K562 (cell line): ENCODE measurements around the gene RBAK. TPM values are rescaled to one million over a fixed set of nuclear protein-coding genes. Genes with fewer than 3 reads are reported as not detected.

ENCODE experiments used
- ETS2 ChIP-seq: IDR thresholded peaks from 2 replicates; pipeline ENCODE4 v1.6.1; 2016; ENCODE audit warnings: borderline replicate concordance, missing genetic modification characterization, mild to moderate bottlenecking, moderate library complexity, missing compliant biosample characterization; ENCODE audit not compliant: poor library complexity, severe bottlenecking
- GATAD2A ChIP-seq: fragments of 450-650 bp; IDR thresholded peaks from 2 replicates; pipeline ENCODE4 v1.6.1; 2017
- HCFC1 ChIP-seq: IDR thresholded peaks from 2 replicates; pipeline ENCODE4 v1.6.1; 2012; ENCODE audit warnings: low read depth, low read length, improper control_type of control experiment
- KLF13 ChIP-seq: fragments of 450-650 bp; IDR thresholded peaks from 2 replicates; pipeline ENCODE4 v1.6.1; 2016; ENCODE audit warnings: missing genetic modification characterization, low read depth, mild to moderate bottlenecking, missing compliant biosample characterization, moderate library complexity, borderline replicate concordance
- MEF2D ChIP-seq: conservative IDR thresholded peaks from 2 replicates; pipeline ENCODE4 v1.6.1; 2016; ENCODE audit warnings: low read depth, missing genetic modification characterization, missing compliant biosample characterization
- NRF1 ChIP-seq, 2 experiments: fragments of 450-650 bp; IDR thresholded peaks in 1 of 2; conservative IDR thresholded peaks in 1 of 2; 2 replicates each; pipeline ENCODE4 v1.6.1; 2014; ENCODE audit warnings: mild to moderate bottlenecking in 2 of 2
- POLR2A ChIP-seq: fragments of 450-650 bp; conservative IDR thresholded peaks from 2 replicates; pipeline ENCODE4 v1.6.1; 2016
- POLR2B ChIP-seq: fragments of 450-650 bp; IDR thresholded peaks from 2 replicates; pipeline ENCODE4 v1.6.1; 2018; ENCODE audit warnings: low read depth; ENCODE audit not compliant: partially characterized antibody
- PRDM10 ChIP-seq: fragments of 450-650 bp; IDR thresholded peaks from 2 replicates; pipeline ENCODE4 v1.6.1; 2018; ENCODE audit not compliant: partially characterized antibody
- PURB ChIP-seq: sonication (generic); formaldehyde crosslinking; IDR thresholded peaks from 2 replicates; pipeline ENCODE4 v1.9.0; 2021; ENCODE audit warnings: low read depth, mild to moderate bottlenecking, missing genetic modification reagents
- RBM14 ChIP-seq: fragments of 200-400 bp; formaldehyde crosslinking; IDR thresholded peaks from 2 replicates; pipeline ENCODE4 v1.6.1; 2018; ENCODE audit warnings: low read depth, mild to moderate bottlenecking, low read length, moderate library complexity, borderline replicate concordance; ENCODE audit not compliant: insufficient read depth
- SMARCC2 ChIP-seq: fragments of 450-650 bp; IDR thresholded peaks from 2 replicates; pipeline ENCODE4 v1.6.1; 2017; ENCODE audit warnings: antibody characterized with exemption, moderate library complexity, mild to moderate bottlenecking, low read depth
- TCFL5 ChIP-seq: fragments of 250-450 bp; sonication (Bioruptor Pico); conservative IDR thresholded peaks from 2 replicates; pipeline ENCODE4 v1.6.1; 2021; ENCODE audit warnings: mild to moderate bottlenecking, moderate library complexity, matching md5 sums
- THAP12 ChIP-seq: fragments of 250-450 bp; sonication (Bioruptor Pico); IDR thresholded peaks from 2 replicates; pipeline ENCODE4 v1.9.0; 2021; ENCODE audit warnings: mild to moderate bottlenecking, inconsistent platforms
- ZBTB17 ChIP-seq: fragments of 450-650 bp; formaldehyde crosslinking; IDR thresholded peaks from 2 replicates; pipeline ENCODE4 v1.4.0; 2020; ENCODE audit warnings: mild to moderate bottlenecking
- ZNF121 ChIP-seq: sonication (generic); formaldehyde crosslinking; conservative IDR thresholded peaks from 2 replicates; pipeline ENCODE4 v1.8.0; 2022; ENCODE audit warnings: missing genetic modification reagents
- ZNF24 ChIP-seq: fragments of 450-650 bp; IDR thresholded peaks from 2 replicates; pipeline ENCODE4 v1.6.1; 2016
- ZNF445 ChIP-seq: fragments of 250-450 bp; sonication (Bioruptor Pico); IDR thresholded peaks from 2 replicates; pipeline ENCODE4 v1.4.0; 2020; ENCODE audit warnings: low read depth, mild to moderate bottlenecking, moderate library complexity
- ZNF507 ChIP-seq: conservative IDR thresholded peaks from 2 replicates; pipeline ENCODE4 v1.6.1; 2017; ENCODE audit warnings: missing genetic modification characterization, missing compliant biosample characterization
- ZNF551 ChIP-seq: fragments of 250-450 bp; sonication (Bioruptor Pico); IDR thresholded peaks from 2 replicates; pipeline ENCODE4 v1.5.0; 2021; ENCODE audit warnings: mild to moderate bottlenecking, moderate library complexity
- ZNF696 ChIP-seq: fragments of 250-450 bp; sonication (Bioruptor Pico); conservative IDR thresholded peaks from 2 replicates; pipeline ENCODE4 v1.4.0; 2020; ENCODE audit warnings: mild to moderate bottlenecking, moderate library complexity
- ZNF76 ChIP-seq: fragments of 250-450 bp; sonication (Bioruptor Pico); IDR thresholded peaks from 2 replicates; pipeline ENCODE4 v1.4.0; 2020; ENCODE audit warnings: mild to moderate bottlenecking, moderate library complexity, borderline replicate concordance
- polyA plus RNA-seq, 8 experiments: library from polyadenylated mRNA; depleted of rRNA in 4 of 8; stranded (reverse) in 5 of 8; unstranded in 3 of 8; fragments of >200 nt; fragmentation: Nextera tagmentation in 2 of 8; fragmentation: Illumina TruSeq in 1 of 8; extraction: Ambion mirVana in 2 of 8; extraction: Trizol in 1 of 8; gene quantifications; 2 replicates each; pipeline versions ENCODE4 v1.2.1 to v1.2.3, GENCODE V29; 2011 to 2014; ENCODE audit warnings: inconsistent platforms in 1 of 8, missing spikeins in 1 of 8
- total RNA-seq, 7 experiments: library from RNA; depleted of rRNA in 6 of 7; stranded (reverse); fragments of >200 nt in 6 of 7; fragmentation: Illumina TruSeq in 2 of 7; extraction: Trizol in 2 of 7; gene quantifications; 2 replicates each; pipeline versions ENCODE4 v1.2.1 to v1.2.3, GENCODE V29; 2011 to 2021; ENCODE audit warnings: low replicate concordance in 1 of 7
- TF ChIP-seq, protein P1 (sequence below): fragments of 250-450 bp; sonication (Bioruptor Pico); IDR thresholded peaks from 2 replicates; pipeline ENCODE4 v1.4.0; 2020; ENCODE audit warnings: mild to moderate bottlenecking, moderate library complexity, borderline replicate concordance

RBAK gene
- total and polyA plus RNA-seq, 9 of the 15 experiments (the other 6 are each of a cell fraction or from before 2014, with no cell fraction given) = 2.7 to 13.2 (median 10.1) TPM

GRCh38 chr7:5083311-5083711 lies 37.7 kb downstream of the RBAK start (continued):
- TF ChIP-seq PRDM10 (no peak), ZNF76 (CRISPR knock-in tag) (no peak), KLF13 (tag) (no peak), ZNF445 (CRISPR knock-in tag) (no peak), ZNF696 (CRISPR knock-in tag) (no peak), POLR2A (no peak), THAP12 (CRISPR knock-in tag) (no peak), NRF1 (conservative IDR thresholded peaks at IDR 0.05 in 1 of 2, IDR thresholded peaks at IDR 0.05 in 1 of 2) (peak; percentile 1 to 45; a peak in 1 of 4 replicates), RBM14 (no peak), TCFL5 (CRISPR knock-in tag) (no peak), PURB (CRISPR knock-in tag) (no peak), ZNF507 (tag) (no peak), ZNF121 (CRISPR knock-in tag) (no peak), HCFC1 (no peak), POLR2B (no peak), SMARCC2 (no peak), ZBTB17 (no peak), MEF2D (tag) (no peak), GATAD2A (no peak), ZNF551 (CRISPR knock-in tag) (no peak), ETS2 (no peak), ZNF24 (no peak)
- TF ChIP-seq, protein P1, sequence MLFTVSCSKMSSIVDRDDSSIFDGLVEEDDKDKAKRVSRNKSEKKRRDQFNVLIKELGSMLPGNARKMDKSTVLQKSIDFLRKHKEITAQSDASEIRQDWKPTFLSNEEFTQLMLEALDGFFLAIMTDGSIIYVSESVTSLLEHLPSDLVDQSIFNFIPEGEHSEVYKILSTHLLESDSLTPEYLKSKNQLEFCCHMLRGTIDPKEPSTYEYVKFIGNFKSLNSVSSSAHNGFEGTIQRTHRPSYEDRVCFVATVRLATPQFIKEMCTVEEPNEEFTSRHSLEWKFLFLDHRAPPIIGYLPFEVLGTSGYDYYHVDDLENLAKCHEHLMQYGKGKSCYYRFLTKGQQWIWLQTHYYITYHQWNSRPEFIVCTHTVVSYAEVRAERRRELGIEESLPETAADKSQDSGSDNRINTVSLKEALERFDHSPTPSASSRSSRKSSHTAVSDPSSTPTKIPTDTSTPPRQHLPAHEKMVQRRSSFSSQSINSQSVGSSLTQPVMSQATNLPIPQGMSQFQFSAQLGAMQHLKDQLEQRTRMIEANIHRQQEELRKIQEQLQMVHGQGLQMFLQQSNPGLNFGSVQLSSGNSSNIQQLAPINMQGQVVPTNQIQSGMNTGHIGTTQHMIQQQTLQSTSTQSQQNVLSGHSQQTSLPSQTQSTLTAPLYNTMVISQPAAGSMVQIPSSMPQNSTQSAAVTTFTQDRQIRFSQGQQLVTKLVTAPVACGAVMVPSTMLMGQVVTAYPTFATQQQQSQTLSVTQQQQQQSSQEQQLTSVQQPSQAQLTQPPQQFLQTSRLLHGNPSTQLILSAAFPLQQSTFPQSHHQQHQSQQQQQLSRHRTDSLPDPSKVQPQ (CRISPR knock-in tag) = no peak
